ENCODE results near the gene CNOT6.

DNA sequence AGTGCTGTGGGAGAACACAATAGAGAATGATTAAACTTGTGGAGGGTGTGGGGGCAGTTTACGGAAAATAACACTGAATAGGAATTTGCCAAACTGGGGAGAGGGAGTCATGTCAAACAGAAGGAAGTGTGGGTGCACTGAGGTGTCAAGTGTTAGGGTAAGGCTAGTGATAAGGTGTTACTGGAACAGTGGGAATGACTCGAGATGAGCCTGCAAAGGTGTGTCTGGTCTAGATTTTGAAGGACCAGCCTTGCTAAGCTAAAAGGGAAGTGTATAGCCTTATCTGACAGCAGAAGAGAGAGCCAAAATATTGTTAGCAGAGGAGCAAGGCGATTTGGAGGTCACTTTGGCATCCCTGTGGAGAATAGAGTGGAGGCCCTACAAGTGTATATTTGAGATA is 4.2 kb downstream of the CNOT6 start:
- TF ChIP-seq, protein P1, sequence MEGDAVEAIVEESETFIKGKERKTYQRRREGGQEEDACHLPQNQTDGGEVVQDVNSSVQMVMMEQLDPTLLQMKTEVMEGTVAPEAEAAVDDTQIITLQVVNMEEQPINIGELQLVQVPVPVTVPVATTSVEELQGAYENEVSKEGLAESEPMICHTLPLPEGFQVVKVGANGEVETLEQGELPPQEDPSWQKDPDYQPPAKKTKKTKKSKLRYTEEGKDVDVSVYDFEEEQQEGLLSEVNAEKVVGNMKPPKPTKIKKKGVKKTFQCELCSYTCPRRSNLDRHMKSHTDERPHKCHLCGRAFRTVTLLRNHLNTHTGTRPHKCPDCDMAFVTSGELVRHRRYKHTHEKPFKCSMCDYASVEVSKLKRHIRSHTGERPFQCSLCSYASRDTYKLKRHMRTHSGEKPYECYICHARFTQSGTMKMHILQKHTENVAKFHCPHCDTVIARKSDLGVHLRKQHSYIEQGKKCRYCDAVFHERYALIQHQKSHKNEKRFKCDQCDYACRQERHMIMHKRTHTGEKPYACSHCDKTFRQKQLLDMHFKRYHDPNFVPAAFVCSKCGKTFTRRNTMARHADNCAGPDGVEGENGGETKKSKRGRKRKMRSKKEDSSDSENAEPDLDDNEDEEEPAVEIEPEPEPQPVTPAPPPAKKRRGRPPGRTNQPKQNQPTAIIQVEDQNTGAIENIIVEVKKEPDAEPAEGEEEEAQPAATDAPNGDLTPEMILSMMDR (IDR thresholded peaks at IDR 0.05): no peak
- no peak for TF ChIP-seq POLR2A (IDR thresholded peaks at IDR 0.05)

All from lower leg skin (tissue), 3 donors.